ENCODE data around the gene FBXW11.

DNA sequence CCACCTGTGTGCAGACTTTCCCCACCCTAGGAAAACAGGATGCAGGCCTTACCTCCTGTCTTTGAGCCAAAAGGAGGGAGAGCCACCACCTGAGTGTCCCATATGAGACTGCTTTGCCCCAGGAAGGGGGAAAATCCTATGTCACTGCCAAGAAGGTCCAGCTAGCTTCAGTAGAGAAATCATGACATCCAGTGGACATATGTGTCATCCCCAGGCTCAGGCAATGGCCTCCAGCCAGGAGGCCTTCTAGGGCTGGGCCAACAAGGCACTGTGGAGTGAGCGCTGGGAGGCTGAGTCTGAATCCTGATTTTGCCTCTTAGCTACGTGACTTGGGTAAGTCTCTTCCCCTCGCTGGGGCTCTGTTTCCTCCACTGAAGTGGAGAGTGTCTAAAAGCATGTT lies 160.6 kb downstream of the FBXW11 start:
- peak; percentile 56 for TF ChIP-seq RAD21 (IDR thresholded peaks at IDR 0.05; ENCODE audit: low read depth)
- TF ChIP-seq SP1 (IDR thresholded peaks at IDR 0.05; ENCODE audit: low read depth): no peak
- TF ChIP-seq, protein P1, sequence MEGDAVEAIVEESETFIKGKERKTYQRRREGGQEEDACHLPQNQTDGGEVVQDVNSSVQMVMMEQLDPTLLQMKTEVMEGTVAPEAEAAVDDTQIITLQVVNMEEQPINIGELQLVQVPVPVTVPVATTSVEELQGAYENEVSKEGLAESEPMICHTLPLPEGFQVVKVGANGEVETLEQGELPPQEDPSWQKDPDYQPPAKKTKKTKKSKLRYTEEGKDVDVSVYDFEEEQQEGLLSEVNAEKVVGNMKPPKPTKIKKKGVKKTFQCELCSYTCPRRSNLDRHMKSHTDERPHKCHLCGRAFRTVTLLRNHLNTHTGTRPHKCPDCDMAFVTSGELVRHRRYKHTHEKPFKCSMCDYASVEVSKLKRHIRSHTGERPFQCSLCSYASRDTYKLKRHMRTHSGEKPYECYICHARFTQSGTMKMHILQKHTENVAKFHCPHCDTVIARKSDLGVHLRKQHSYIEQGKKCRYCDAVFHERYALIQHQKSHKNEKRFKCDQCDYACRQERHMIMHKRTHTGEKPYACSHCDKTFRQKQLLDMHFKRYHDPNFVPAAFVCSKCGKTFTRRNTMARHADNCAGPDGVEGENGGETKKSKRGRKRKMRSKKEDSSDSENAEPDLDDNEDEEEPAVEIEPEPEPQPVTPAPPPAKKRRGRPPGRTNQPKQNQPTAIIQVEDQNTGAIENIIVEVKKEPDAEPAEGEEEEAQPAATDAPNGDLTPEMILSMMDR (IDR thresholded peaks at IDR 0.05 in 2 of 3, conservative IDR thresholded peaks at IDR 0.05 in 1 of 3; ENCODE audit: borderline replicate concordance in 1 of 3, insufficient read depth in 1 of 3, low read depth in 2 of 3, low read length in 2 of 3): no peak
- TF ChIP-seq, protein P2, sequence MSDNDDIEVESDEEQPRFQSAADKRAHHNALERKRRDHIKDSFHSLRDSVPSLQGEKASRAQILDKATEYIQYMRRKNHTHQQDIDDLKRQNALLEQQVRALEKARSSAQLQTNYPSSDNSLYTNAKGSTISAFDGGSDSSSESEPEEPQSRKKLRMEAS (IDR thresholded peaks at IDR 0.05): no peak
- TF ChIP-seq POLR2A (IDR thresholded peaks at IDR 0.05; ENCODE audit: borderline replicate concordance, extremely low read depth, insufficient read depth, insufficient read length): no peak
- no peak for TF ChIP-seq CEBPB (IDR thresholded peaks at IDR 0.05; ENCODE audit: low read depth)
- TF ChIP-seq, protein P3, sequence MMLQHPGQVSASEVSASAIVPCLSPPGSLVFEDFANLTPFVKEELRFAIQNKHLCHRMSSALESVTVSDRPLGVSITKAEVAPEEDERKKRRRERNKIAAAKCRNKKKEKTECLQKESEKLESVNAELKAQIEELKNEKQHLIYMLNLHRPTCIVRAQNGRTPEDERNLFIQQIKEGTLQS (IDR thresholded peaks at IDR 0.05): no peak
- no peak for TF ChIP-seq SIN3A (IDR thresholded peaks at IDR 0.05; ENCODE audit: low read depth)
